Loucy (cell line): ENCODE data around the gene DCDC2B.

ENCODE experiments used
- CTCF ChIP-seq: fragments of 200-600 bp; sonication (generic); conservative IDR thresholded peaks from 2 replicates; pipeline ENCODE4 v1.5.1; 2014; ENCODE audit warnings: mild to moderate bottlenecking, antibody characterized with exemption, low read length
- EZH2phosphoT487 ChIP-seq: fragments of 200-600 bp; IDR thresholded peaks from 2 replicates; pipeline ENCODE4 v1.6.1; 2018; ENCODE audit warnings: antibody characterized with exemption, mild to moderate bottlenecking, moderate library complexity, borderline replicate concordance

GRCh38 chr1:32263744-32264143 lies 54.9 kb downstream of the DCDC2B start:
- TF ChIP-seq CTCF (no peak), EZH2phosphoT487 (no peak)
